GM21360 (cell line): ENCODE measurements around the gene LTBR.

Experiments used
- ATAC-seq: cut with Tn5 transposase; IDR thresholded peaks from one replicate; pipeline ENCODE4 v1.9.1; 2021; ENCODE audit warnings: mild to moderate bottlenecking, moderate library complexity; ENCODE audit not compliant: unreplicated experiment

LTBR gene

DNA sequence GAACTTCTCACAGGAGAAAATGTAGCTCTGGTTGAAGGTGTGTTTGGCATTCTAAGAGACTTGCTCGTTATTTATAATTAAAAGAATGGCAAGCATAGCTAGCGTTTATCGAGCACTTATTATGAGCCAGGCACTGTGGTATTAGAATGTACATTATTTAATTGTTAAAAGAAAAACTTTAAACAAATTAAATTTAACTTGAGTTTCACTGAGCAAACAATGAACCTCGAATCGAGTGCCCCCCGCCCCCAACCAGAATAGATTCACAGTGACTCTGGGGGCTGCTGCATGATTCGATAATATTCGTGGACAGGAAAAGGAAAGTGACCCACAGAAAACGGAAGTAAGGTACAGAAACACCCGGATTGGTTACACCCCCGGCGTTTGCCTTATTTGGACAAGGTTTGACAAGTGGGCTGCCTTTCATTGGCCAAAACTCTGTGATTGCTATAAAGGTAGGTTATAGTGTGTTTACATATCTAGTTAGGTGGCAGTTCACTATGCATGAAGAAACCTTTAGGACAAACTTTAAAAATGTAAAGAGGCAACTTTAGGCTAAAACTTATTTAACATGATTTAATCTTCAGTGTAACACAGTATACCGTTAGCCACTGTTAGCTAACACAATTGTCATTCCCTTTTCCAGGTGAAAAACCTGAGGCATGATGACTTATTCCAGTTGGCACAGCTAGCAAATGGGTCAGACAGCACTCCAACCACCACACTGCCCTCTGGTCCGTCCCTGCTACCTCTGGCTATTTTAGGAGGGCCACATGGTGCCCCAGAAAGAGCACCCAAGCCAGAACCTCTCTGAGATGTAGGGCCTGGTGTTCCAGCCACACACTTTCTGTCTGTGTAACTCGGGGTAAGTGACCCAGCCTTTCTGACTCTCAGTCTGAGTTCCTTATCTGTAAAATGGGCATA is 15.7 kb upstream of the LTBR start:
- no peak for ATAC-seq

DNA sequence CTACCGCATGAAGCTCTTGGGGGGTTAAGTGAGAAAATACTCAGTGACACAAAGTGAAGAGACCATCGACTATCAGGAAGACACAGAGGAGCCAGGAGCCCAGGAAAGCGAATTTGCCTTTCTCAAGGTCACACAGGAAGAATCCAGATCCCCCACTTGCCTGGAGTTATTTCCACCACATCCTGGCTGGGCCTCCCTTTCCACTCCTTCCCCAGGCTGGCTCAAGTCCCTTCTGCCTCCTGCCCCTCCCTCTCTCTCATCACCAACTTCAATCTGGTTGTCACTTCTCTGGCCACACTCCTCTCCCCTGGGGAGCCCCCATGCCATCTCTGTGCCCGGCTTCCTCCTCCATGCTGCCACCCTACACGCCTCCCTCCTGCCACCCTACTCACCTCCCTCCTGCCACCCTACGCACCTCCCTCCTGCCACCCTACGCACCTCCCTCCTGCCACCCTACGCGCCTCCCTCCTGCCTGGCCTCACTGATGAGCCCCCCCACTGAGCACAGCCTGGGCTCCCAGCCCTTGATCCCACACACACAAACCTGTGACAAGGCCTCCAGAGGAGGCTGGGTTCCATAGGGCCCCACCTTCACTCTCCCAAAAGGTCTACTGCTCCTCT is 14.9 kb upstream of the LTBR start:
- ATAC-seq = no peak

DNA sequence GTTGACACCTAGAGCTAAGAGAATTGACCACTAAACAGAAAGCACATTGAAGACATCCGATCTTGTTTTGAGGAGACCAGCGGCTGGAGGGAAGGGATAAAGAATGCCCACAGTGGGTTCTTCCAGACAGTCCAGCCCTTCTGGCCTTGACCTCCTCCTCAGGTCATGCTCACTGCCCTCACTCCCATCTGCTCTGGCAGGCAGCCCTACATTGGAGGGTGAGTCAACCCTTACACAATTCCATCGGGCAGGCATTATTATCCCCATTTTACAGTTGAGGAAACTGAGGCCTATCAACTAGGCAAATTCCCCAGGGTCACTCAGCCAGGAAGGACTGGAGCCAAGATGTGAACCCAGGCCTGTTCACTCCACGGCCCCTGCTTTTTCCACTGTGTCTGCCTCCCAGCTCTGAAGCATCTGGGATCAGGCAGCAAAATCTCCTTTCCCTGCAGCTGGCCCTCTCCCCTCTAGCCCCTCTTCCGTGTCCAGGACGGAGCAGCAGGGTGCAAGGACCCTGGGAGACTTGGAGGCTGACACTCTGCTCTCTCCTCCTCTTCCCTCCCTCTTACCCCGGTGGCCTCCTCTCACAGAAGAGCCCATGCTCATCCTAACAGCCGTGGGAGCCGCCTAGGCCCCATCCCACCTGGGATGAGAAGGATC is 13.9 kb upstream of the LTBR start:
- ATAC-seq = no peak

DNA sequence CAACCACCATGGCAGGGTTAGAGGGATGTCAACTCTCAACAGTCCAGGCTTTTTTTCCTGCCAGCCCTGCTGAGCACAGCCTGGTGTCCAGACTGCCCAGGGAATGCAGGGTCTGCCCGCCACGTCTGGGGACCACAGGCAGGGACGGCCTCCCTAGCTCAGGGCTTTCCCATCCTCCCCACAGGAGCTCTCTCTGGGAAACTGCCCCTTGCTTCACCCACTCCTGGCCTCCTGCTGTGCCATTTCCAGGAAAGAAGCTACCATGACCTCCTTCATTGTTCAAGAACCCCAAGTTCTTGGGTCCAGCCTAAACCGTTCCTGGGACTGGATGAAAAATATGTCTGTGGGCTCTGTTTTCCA is 13.4 kb upstream of the LTBR start:
- no peak for ATAC-seq

DNA sequence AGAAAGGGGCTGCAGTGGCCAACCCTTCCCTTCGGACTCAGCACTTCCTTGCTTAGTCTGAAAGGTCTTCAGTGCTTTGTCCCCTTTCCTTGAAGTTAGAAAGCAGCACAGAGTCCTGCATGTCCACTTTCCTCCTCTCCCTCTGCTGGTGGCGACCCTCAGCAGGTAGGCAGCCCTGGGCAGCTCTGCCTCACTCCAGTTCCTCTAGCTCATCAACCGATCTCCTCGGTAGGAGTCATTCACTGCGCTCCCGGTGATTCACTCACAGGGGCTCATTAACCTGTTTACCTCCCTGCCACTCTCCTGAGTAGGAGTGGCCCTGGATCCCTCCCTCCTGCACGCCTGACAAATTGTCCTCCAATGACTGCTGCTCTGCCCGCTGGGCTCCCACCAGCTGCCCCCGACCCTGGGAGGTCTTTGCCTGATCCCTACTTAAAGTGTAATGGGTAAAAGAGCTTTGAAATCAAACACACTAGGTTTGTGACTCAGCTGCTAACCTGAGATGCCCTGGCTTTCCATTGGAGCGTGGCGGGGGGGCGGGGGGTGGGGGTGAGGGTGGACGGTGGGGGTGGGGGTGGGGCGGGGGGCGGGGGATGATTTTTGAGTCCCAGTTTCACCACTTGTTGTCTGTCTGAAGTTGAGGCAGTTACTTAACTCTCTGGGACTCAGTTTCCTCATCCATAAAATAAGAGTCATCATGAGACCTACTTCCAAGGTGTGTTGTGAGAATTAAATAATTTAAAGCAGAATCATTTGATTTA is 12.8 kb upstream of the LTBR start:
- no peak for ATAC-seq

DNA sequence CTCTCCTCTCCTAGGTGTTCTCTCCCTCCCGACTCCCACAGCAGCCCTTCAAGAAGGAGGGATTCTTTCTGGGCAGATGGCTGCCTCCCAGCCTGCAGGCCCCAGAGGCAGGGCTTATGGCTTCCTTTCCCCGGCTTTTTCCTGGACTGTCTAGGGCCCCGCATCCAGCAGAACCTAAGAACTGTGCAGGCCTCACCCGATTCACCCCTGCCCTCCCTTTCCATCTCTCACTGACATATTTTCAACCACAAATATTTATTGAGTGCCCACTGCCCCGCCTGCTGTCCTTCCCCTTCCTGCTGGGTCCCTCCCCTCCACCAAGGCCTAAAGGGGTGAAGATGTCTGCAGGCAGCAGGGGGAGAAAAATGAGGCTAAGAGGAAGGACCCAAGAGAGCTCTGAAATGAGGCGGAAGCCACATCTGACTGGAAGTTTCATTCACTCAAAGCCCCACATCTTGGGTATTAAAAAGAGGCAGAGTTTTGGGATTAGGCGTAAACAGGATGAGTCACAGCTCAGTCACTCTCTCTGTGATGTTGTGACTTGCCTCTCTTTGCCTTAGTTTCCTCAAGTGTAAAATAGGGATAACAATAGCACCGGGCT is 11.5 kb upstream of the LTBR start:
- ATAC-seq = no peak

DNA sequence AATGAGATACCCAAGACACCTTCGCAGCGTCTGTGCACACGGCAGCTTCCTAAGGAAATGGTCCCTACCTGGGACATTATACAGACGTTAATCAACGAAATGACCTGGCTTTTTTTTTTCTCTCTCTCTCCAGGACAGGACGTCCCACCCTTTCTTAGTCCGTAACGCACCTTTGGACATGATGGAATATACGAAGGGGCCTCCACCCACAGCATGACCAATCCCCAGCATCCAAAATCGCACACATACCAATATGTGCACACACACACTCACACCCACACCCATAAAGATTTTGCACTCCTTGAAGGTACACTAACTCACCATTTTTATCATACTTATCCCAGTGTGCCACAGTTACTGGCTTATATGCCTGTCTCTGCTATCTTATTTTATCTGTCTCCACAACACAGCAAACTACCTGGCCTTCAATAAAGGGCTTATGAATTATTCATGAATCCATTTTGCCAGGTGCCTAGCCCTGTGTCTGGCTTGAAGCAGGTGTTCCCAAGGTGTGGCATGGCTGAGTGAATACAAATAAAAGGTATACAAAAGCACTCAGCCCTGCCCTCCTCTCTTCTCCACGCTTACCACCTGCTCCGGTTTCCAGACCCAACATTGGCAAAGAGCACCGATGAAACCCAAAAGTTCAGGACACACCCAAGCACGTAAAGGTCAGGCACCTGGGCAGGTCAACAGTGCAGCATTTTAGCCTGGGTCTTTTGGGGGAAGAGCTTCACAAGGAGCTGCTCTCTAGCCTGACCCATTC is 10.8 kb upstream of the LTBR start:
- ATAC-seq = no peak

DNA sequence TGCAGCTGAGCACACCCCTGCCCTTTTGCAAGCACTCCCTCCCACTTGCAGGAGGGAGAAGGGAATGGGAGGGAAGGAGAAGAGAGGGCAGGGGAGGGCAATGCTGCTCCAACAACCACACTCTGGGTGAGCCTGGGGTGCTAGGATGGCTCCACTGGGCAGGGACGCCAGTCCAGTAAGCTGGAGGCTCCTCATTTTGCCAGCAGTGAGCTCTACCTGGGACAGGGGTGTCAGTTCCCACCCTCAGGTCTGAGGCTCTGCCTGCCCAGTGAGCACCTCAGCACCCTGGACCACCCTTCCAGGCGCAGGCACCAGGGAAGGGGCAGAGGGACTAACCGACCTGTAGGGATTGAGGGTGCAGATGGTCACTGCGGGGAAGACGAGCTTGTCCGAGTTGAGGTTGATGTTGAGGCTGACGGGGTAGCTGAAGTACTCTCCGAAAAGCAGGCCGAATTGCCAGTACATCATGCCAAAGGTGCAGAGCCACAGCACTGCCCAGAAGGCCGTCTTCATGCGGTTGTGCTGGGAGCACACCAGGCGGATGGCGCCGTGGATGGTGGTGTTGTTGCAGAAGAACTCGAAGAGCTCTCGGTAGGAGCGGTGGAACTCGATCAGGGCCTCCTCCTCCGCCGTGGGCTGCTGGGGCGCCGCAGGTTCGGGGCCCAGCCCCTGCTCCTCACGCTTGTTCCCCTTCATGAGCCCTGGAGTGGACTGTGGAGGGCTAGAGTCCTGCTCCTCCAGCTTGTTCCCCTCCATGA is 9.8 kb upstream of the LTBR start:
- ATAC-seq = no peak

DNA sequence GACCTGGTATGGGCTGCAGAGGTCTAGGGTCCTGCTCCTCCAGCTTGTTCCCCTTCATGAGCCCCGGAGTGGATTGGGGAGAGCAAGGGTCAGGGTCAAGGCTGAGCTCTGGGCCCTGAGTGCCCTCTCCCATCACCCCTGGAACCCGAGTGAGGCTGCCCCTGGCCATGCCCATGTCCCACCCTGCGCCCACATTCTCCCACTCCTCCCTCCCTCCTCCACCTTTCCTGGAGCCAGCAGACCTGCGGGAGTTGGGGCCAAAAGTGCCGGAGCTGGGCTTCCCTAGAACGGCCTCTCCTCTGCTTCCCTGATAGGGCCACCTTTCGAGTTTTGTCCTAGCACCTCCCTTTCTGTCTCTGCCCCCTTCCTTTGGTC is 9.2 kb upstream of the LTBR start:
- no peak for ATAC-seq

DNA sequence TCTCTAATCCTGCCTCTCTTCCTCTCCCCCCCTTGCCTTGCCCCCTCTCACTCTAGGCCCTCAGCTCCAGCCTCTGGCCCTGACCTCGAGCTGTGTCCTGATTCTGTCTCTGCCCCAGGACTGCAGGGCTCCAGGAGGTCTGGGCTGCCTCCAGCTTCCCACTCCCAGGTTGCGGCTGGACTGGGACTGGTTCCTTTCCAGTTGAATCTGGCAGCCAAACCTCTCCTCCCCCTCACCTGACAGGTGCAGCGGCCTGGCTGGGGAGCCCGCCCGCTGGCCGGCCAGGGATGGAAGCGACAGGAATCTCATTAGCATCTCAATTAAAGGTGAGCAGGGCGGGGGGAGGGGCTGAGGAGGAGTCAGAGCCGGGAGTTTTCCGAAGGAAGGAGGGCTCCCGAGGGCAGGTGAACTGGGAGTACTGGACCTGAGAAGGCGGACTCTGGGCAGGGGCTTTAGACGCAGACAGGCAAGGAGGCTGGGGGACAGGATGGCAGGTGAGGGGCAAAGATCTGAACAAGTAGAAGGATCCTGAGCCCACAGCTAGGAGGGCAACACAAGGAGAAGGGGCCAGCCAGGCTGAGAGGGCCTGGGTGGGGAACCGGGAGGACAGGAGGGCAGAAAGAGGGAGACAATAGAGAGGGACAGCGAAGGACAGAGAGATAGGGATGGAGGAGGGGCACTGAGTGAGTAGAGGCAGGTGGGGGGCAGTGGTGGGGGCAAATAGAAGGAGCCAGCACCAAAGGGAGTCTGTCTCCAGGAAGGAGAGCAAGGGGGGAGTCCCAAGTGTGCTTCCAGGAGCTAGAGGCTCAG is 8.5 kb upstream of the LTBR start, which contains the start of gene SCNN1A:
Gene SCNN1A, minus strand, starts transcription at position 295 of the 810 bp plus-strand sequence. CDS start 780 bp downstream, outside the sequence.
- ATAC-seq = no peak

DNA sequence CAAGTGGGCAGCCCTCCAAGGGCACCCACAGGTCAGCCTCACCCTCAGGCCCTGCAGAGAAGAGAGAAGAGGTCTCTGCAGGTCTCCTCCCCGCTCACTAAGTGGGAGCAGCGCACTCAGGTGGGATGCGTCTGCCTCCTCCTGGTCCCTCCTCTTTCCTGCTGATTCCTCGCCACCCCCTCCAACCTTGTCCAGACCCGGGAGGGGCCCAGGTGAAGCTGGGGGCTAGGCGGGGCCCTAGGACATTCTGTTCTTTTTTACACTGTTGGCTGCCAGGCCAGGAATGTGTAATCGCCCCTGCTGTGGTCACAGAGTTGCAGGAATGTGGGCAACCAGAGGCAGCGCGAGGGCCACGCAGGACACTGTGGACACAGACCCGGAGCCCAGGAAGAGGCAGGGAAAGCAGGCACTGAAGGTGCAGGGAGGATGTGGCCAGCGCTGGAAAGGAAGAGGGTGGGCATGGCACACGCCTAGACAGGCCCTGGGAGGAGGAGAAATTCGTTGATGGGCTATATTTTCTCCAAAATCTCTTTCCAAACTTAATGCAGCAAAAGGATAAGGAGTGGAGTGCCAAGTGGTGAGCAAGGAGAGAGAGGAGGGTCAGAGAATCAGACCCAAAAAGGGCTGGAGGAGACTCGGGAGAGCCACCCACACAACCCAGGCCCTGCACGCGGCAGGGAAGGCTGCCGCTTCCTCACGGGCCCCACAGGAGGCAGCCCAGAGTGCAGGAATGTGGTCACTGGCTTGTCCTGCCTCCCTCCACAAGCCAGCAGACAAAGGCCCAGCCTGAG is 7.7 kb upstream of the LTBR start:
- ATAC-seq = no peak

DNA sequence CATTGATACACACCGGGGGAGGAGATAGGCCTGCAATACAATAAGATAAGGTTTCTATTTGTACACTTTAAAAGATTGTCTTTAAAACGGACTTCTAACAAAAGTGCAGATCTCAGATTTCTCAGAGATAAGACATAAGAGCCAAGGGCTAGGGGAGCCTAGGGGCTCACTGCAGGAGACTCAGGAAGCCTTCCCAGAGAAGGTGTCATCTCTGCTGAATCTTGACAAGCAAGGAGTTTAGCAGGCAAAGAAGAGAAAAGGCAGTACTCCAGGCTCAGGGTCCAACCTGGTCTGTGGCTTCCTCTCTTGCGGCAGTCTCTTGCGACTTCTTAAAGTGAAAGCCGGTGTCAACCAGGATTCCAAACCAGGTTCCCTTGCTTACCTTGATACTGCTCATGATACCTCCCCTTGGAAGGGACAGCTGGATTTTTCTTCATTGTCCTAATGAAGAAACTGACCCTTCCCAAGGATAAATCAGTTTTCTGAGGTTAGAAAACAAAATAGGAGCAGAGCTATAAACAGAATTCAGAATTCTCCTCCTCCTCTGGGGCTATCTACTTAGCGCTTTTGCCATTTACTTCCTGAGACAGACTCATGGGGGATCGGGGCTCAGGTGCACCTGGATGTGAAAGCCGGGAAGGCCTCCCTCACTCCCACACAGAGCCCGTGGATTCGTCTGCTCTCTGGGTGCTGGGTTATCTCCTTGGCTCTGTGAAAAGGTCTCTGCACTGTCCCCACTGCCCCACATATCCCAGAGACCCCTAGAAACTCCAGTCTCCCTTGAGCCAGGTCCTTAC is 6.9 kb upstream of the LTBR start:
- no peak for ATAC-seq

DNA sequence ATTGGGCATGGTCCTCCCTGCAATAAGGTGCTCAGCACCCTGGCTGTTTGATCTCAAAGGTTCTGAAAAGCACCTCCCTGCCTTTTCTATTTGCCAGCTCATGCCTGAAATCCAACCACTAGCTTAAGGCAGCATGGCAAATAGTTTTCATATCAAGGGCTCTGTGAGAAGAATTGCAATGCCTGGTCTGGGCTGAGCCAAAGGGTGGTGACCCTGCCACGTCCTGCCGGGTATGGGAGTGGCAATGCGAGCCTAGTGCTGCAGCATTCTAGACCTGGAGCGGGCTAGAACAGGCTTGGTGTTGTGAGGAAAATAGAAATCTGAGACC is 6.3 kb upstream of the LTBR start:
- ATAC-seq = no peak

DNA sequence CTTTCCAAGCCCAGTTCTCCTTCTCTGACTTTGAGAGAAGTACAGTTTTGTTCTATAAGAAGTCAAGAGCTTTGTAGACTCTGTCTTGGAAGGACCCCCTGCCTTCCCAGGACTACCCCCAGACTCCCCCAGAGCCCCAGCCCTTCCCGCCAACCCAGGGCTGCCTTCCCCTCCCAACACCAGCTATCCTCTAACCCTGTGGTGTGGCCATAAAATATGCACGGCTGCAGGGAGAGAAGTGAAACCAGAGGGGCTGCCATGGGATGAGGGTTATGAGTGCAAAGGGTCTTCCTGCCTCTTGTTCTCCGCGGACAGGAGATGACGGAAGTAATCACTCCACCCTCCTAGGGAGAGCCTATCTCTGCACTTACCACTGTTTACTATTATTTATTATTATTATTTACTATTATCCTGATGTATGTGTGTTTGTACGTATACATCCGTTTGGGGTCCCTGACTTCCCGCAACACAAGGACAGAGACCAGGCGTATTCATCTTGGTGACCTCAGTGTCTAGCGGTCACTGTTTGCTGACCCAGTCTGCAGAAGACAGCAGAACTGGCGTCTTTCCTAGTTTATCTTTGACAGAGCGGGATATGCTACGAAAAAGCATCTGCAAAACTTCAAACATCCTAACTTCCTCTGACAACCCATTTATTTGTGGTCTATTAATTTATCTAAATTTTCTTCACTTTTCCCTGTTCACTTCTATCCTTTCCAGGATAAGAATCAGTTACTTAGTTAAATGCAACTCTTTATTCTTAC is 5.1 kb upstream of the LTBR start:
- no peak for ATAC-seq

DNA sequence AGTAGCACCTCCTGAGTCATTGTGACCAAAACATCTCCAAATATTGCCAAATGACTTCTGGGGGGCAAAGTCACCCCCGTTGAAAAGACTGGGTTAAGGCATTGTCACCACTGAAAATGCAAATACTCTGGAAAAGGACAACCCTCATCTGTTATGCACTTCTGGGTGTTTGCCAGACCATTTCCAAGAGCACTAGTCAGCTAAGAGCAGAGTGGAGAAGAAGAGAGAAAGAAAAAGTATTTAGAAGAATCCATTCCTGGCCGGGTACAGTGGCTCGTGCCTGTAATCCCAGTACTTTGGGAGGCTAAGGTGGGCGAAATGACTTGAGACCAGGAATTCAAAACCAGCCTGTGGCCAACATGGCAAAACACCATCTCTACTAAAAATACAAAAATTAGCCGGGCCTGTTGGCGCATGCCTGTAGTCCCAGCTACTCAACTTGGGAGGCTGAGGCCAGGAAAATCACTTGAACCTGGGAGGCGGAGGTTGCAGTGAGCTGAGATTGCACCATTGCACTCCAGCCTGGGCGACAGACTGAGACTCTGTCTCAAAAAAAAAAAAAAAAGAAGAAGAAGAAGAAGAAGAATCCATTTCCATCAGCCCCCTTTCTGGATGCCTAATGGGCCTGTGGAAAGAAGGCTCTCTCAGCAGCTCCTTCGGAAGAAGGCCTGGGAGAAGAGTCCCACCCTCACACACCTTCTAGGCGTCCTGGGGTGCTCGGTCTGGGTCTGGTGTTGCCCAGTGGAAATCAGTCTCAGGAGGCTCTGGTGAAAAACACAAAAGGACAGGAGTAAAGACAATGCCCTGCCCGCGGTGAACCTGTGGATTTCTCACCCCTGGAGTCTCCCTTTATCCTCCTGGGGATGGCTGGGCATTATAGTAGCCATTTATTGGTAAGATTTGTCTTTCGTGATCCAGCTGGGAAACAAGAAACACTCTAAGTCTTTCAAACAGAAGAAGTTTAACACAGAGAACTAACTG is 3.5 kb upstream of the LTBR start:
- ATAC-seq = no peak
